ENCODE data around the gene DNAJC3.
"Not testable (repeated sequence)": the region's sequence is repeated elsewhere in the genome, so short reads cannot be mapped to it uniquely, and the experiment has no call there.

The DNAJC3 gene

GRCh38 chr13:95714142-95714832 lies 37.3 kb downstream of the DNAJC3 start:
- DNase-seq (ENCODE audit: low spot score): no peak

GRCh38 chr13:95716231-95716630 lies 39.3 kb downstream of the DNAJC3 start:
- no peak for DNase-seq (ENCODE audit: low spot score)

GRCh38 chr13:95722241-95722640 lies 45.3 kb downstream of the DNAJC3 start:
- no peak for DNase-seq (ENCODE audit: low spot score)

GRCh38 chr13:95723438-95723837 lies 46.5 kb downstream of the DNAJC3 start:
- DNase-seq (ENCODE audit: low spot score): no peak

- no peak for DNase-seq (ENCODE audit: low spot score)
Measured at GRCh38 chr13:95724252-95724651, 47.3 kb downstream of the DNAJC3 start.

- no peak for DNase-seq (ENCODE audit: low spot score)
Measured at GRCh38 chr13:95726876-95727275, 49.9 kb downstream of the DNAJC3 start.

GRCh38 chr13:95728957-95729356 lies 52.0 kb downstream of the DNAJC3 start:
- no peak for DNase-seq (ENCODE audit: low spot score)

- DNase-seq (ENCODE audit: low spot score): no peak
Measured at GRCh38 chr13:95734124-95734523, 57.2 kb downstream of the DNAJC3 start.

- not testable (repeated sequence) for DNase-seq (ENCODE audit: low spot score)
Measured at GRCh38 chr13:95740071-95740978, 63.4 kb downstream of the DNAJC3 start.

- no peak for DNase-seq (ENCODE audit: low spot score)
Measured at GRCh38 chr13:95740979-95741320, 64.0 kb downstream of the DNAJC3 start.

GRCh38 chr13:95741584-95742563 lies 64.9 kb downstream of the DNAJC3 start:
- no peak for DNase-seq (ENCODE audit: low spot score)

- DNase-seq (ENCODE audit: low spot score): no peak
Measured at GRCh38 chr13:95743192-95743591, 66.3 kb downstream of the DNAJC3 start.

- no peak for DNase-seq (ENCODE audit: low spot score)
Measured at GRCh38 chr13:95745289-95745688, 68.3 kb downstream of the DNAJC3 start.

GRCh38 chr13:95745752-95746151 lies 68.8 kb downstream of the DNAJC3 start:
- no peak for DNase-seq (ENCODE audit: low spot score)

- DNase-seq (ENCODE audit: low spot score): no peak
Measured at GRCh38 chr13:95749545-95749944, 72.6 kb downstream of the DNAJC3 start.

- no peak for DNase-seq (ENCODE audit: low spot score)
Measured at GRCh38 chr13:95752677-95753076, 75.7 kb downstream of the DNAJC3 start.

GRCh38 chr13:95754069-95754468 lies 77.1 kb downstream of the DNAJC3 start:
- DNase-seq (ENCODE audit: low spot score): no peak

- no peak for DNase-seq (ENCODE audit: low spot score)
Measured at GRCh38 chr13:95756072-95756471, 79.1 kb downstream of the DNAJC3 start.

- not testable (repeated sequence) for DNase-seq (ENCODE audit: low spot score)
Measured at GRCh38 chr13:95762626-95763025, 85.7 kb downstream of the DNAJC3 start.

- no peak for DNase-seq (ENCODE audit: low spot score)
Measured at GRCh38 chr13:95763601-95764000, 86.7 kb downstream of the DNAJC3 start.

- DNase-seq (ENCODE audit: low spot score): no peak
Measured at GRCh38 chr13:95771905-95772304, 95.0 kb downstream of the DNAJC3 start.

- no peak for DNase-seq (ENCODE audit: low spot score)
Measured at GRCh38 chr13:95779522-95779921, 102.6 kb downstream of the DNAJC3 start.
